Hepatocyte (in vitro differentiated cells): ENCODE results near the gene EYA3.

ENCODE experiments used
- EZH2 ChIP-seq: fragments of 200-600 bp; sonication (generic); IDR thresholded peaks from 2 replicates; pipeline ENCODE4 v1.6.1; 2016; ENCODE audit warnings: antibody characterized with exemption, mild to moderate bottlenecking, borderline replicate concordance
- EZH2phosphoT487 ChIP-seq: fragments of 200-600 bp; sonication (generic); IDR thresholded peaks from one replicate; pipeline ENCODE4 v1.6.1; 2018; ENCODE audit warnings: antibody characterized with exemption, mild to moderate bottlenecking, low read depth, moderate library complexity; ENCODE audit not compliant: unreplicated experiment, severe bottlenecking
- TF ChIP-seq, protein P1 (sequence below): fragments of 200-600 bp; sonication (generic); IDR thresholded peaks from 2 replicates; pipeline ENCODE4 v1.5.1; 2016; ENCODE audit warnings: antibody characterized with exemption, mild to moderate bottlenecking; ENCODE audit not compliant: poor library complexity

DNA sequence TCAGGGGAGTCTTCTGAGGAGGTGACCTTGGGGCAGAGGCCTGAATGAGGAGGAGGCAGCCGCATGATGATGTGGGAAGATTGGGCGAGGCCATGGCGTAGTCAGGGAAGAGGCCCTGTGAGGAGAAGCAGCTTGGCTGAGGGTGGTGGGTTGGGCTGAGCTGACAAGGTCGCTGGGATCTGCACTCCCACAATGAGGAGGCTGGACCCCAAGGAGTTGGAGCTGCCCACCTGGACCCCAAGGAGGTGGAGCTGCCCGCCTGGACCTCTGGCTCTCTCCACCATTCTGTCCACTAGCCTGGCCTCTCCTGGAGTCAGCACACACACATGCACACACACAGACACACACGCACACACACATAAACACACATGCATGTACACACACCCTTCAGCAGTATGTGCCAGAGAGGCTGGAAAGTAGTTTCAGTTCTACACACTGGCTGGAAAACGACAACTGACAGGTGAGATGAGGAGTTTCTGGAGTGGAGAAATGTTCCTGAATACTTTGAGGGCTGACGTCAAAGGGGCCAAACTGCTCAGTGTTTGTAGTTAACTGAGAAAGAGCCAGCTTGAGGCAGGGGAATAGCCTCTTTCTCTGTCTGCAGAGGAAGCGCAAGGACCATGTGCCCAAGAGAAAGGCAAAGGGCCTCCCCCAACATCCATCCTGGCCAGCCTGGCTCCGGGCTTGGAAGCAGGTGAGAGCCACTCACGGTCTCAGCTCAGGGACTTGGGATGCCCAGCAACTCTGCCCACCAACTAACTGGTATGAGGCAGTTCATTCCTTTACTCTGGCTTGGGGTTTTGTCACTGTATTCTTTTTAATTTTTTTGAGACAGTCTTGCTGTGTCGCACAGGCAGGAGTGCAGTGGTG is 146.5 kb downstream of the EYA3 start:
- TF ChIP-seq, protein P1, sequence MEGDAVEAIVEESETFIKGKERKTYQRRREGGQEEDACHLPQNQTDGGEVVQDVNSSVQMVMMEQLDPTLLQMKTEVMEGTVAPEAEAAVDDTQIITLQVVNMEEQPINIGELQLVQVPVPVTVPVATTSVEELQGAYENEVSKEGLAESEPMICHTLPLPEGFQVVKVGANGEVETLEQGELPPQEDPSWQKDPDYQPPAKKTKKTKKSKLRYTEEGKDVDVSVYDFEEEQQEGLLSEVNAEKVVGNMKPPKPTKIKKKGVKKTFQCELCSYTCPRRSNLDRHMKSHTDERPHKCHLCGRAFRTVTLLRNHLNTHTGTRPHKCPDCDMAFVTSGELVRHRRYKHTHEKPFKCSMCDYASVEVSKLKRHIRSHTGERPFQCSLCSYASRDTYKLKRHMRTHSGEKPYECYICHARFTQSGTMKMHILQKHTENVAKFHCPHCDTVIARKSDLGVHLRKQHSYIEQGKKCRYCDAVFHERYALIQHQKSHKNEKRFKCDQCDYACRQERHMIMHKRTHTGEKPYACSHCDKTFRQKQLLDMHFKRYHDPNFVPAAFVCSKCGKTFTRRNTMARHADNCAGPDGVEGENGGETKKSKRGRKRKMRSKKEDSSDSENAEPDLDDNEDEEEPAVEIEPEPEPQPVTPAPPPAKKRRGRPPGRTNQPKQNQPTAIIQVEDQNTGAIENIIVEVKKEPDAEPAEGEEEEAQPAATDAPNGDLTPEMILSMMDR = no peak
- TF ChIP-seq EZH2phosphoT487 = no peak
- TF ChIP-seq EZH2 = no peak
